Anterior cingulate cortex (tissue), 58 donors: ENCODE data around the gene ZNF678.
"Not testable (repeated sequence)": the region's sequence is repeated elsewhere in the genome, so short reads cannot be mapped to it uniquely, and the experiment has no call there.

Experiments
- DNase-seq, 58 donors: peaks; one replicate each; lab custom pipeline; 2025; lab: John Stamatoyannopoulos, UW

ZNF678 gene

GRCh38 chr1:227589777-227590176, 26.4 kb downstream of the ZNF678 start:
- DNase-seq = not testable (repeated sequence)

GRCh38 chr1:227596222-227596621, 32.9 kb downstream of the ZNF678 start:
- DNase-seq = not testable (repeated sequence)

- no peak for DNase-seq
These were observed 40.0 kb downstream of the ZNF678 start for GRCh38 chr1:227603327-227603726.

- no peak for DNase-seq
These were observed 41.1 kb downstream of the ZNF678 start for GRCh38 chr1:227604446-227604845.

GRCh38 chr1:227606271-227606670, 42.9 kb downstream of the ZNF678 start:
- not testable (repeated sequence) for DNase-seq

GRCh38 chr1:227607336-227607898, 44.1 kb downstream of the ZNF678 start:
- DNase-seq = no peak

- DNase-seq = no peak
These were observed 49.3 kb downstream of the ZNF678 start for GRCh38 chr1:227612658-227613057.

GRCh38 chr1:227613526-227613925, 50.2 kb downstream of the ZNF678 start:
- DNase-seq = no peak

GRCh38 chr1:227621211-227621610, 57.9 kb downstream of the ZNF678 start:
- DNase-seq = no peak

GRCh38 chr1:227622739-227623475, 59.6 kb downstream of the ZNF678 start:
- no peak for DNase-seq

GRCh38 chr1:227632325-227632724, 69.0 kb downstream of the ZNF678 start:
- no peak for DNase-seq

GRCh38 chr1:227635596-227635995, 72.2 kb downstream of the ZNF678 start:
- no peak for DNase-seq

- DNase-seq = no peak
These were observed 91.1 kb downstream of the ZNF678 start for GRCh38 chr1:227654431-227654830.

- no peak for DNase-seq
These were observed 91.7 kb downstream of the ZNF678 start for GRCh38 chr1:227654858-227655752.

GRCh38 chr1:227661495-227661894, 98.1 kb downstream of the ZNF678 start:
- no peak for DNase-seq

GRCh38 chr1:227662933-227663332, 99.6 kb downstream of the ZNF678 start:
- no peak for DNase-seq

- DNase-seq = no peak
These were observed 102.9 kb downstream of the ZNF678 start for GRCh38 chr1:227666286-227666685.

GRCh38 chr1:227673441-227673840, 110.1 kb downstream of the ZNF678 start:
- DNase-seq = no peak

GRCh38 chr1:227685807-227686206, 122.5 kb downstream of the ZNF678 start:
- DNase-seq = no peak

- no peak for DNase-seq
These were observed 134.0 kb downstream of the ZNF678 start for GRCh38 chr1:227697321-227697864.

GRCh38 chr1:227701631-227702030, 138.3 kb downstream of the ZNF678 start:
- not testable (repeated sequence) for DNase-seq
